GM18909 (cell line): Measurements from ENCODE around the gene SPACA4.
"Not testable (repeated sequence)": the region's sequence is repeated elsewhere in the genome, so short reads cannot be mapped to it uniquely, and the experiment has no call there.

Source experiments
- ATAC-seq: cut with Tn5 transposase; IDR thresholded peaks from one replicate; pipeline ENCODE4 v1.9.1; 2021; ENCODE audit warnings: mild to moderate bottlenecking; ENCODE audit not compliant: unreplicated experiment, poor library complexity

SPACA4 gene

GRCh38 chr19:48617146-48617937, 10.8 kb downstream of the SPACA4 start:
- ATAC-seq: no peak

- no peak for ATAC-seq
These were observed 11.9 kb downstream of the SPACA4 start for GRCh38 chr19:48618278-48618915.

DNA sequence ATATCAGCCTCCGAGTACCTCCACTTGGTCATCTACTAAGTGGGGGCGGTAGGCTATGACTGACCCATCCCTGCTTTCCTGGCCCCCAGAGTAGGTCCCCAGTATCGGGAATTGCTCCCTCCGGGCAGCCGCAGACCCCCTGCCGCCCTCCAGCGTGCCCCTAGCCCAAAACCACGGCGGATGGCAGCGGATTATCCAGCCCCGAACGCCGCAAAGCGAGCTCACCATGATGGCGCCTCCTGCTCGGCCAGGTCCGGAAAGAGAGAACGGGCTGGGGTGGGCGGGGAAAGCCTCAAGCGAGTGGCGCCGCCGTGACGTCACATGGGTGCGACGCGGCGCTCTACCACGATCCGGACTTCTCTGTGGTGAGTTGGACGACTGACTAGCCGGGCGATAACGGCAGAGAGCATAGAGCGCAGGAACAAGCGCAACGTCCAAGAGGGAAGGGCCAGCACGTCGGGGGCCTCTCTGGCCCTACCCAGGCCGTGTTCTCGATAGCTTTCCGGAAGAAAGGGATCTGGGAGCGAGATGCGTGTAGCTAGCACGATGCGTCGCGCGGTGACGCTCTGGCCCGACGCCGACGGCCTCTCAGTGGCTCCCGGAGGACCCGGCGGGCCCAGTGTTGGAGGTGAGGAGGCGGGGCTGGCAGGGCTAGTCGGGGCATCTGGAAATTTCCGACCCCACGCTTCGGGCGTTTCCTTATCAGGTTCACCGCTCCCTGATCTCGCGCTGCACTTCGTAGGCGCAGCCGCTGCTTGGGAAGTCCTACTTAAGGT, 12.6 kb downstream of the SPACA4 start, which contains the start of the genes RPL18 and SPHK2:
Gene RPL18, minus strand, starts transcription at position 263 of the 776 bp plus-strand sequence. Its CDS starts 35 bp downstream, at position 228.
Gene SPHK2, plus strand, starts transcription at position 591 of the 776 bp plus-strand sequence. CDS start 1,009 bp downstream, outside the sequence.
- peak; percentile 87 for ATAC-seq

GRCh38 chr19:48619692-48620585, 13.4 kb downstream of the SPACA4 start:
- no peak for ATAC-seq

DNA sequence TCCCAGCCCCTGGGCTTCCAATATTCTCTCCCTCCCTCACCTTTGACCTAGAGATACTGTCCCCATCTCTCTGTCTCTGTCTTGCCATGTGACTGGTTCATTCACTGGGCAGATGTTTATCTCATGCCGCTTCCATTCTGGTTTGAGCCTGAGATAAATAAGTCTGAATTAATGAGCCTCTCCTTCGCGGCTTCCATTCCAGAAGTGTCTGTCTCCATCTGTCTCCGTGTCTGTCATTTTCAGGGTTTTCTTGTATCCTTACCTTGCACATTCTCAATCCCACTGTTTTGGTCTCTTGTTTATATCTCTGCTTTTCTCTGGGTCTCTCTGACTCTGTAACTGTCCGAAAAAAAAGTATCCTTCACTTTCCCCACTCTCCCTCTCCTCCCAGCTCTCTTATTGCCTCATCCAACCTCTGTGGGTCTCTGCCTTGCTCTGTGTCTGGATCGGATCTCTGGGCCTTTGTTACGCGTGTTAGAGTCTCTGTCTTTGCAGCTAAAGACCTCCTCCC, 17.1 kb downstream of the SPACA4 start:
- no peak for ATAC-seq

- peak; percentile 62 for ATAC-seq
These were observed 17.6 kb downstream of the SPACA4 start for GRCh38 chr19:48624067-48624594.

DNA sequence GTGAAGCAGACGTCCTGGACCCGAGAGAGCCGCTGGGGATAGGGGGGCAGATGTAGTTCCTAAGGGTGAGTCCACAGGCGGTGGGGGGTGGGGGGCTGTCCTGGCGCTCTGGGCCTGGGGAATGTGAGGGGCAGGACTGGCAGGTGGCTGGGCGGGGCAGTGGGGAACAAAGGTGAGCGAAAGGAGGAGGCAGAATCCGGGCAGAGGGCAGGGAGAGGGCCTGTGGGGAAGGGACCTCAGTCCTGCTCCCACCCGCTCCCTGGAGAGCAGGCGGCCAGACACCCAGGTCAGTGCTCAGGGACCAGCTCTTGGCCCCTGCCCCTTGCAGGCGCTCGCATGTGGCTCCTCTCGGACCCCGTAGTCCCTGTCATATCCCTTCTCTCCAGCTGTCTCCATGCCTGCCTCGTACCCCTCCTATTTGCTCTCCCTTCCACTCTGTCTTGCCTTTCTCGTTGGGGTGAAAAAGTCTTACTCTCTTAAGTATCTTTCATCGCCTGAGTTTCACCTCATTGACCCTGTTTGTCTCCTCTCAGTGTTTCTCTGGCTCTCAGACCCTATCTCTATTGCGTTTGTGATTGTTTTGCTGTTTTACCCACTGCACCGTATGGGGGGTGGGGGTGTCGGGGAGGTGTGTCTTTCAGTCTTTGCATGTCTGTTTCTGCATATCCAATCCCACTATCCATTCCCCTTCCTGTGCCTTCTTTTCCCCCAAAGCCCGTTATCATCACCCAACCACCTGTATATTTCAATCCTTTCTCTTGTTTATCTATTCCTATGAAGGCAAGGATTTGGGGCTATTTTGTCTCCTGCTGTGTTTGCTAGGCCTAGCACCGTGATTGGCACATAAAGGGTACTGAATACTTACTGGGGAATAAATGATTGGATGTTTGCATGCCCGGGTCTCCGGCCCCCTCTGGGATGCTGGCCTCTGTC, 18.5 kb downstream of the SPACA4 start:
- ATAC-seq: no peak

- no peak for ATAC-seq
These were observed 19.4 kb downstream of the SPACA4 start for GRCh38 chr19:48625891-48626327.

- ATAC-seq: no peak
These were observed 20.8 kb downstream of the SPACA4 start for GRCh38 chr19:48627201-48627864.

- ATAC-seq: no peak
These were observed 21.3 kb downstream of the SPACA4 start for GRCh38 chr19:48627865-48628314.

DNA sequence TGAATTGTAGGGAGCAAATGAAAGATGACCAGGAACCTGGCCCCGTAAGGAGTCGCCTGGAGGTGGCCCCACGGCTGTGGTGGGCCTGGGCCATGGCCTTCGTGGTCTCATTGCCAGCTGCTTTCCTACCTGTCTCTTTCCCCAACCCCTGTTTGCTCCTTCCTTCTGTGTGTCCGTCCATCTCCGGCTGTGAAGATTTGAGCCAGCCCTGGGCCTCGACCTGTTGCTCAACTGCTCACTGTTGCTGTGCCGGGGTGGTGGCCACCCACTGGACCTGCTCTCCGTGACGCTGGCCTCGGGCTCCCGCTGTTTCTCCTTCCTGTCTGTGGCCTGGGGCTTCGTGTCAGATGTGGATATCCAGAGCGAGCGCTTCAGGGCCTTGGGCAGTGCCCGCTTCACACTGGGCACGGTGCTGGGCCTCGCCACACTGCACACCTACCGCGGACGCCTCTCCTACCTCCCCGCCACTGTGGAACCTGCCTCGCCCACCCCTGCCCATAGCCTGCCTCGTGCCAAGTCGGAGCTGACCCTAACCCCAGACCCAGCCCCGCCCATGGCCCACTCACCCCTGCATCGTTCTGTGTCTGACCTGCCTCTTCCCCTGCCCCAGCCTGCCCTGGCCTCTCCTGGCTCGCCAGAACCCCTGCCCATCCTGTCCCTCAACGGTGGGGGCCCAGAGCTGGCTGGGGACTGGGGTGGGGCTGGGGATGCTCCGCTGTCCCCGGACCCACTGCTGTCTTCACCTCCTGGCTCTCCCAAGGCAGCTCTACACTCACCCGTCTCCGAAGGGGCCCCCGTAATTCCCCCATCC, 22.1 kb downstream of the SPACA4 start:
- ATAC-seq: no peak

DNA sequence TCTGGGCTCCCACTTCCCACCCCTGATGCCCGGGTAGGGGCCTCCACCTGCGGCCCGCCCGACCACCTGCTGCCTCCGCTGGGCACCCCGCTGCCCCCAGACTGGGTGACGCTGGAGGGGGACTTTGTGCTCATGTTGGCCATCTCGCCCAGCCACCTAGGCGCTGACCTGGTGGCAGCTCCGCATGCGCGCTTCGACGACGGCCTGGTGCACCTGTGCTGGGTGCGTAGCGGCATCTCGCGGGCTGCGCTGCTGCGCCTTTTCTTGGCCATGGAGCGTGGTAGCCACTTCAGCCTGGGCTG, 22.7 kb downstream of the SPACA4 start:
- ATAC-seq: no peak

DNA sequence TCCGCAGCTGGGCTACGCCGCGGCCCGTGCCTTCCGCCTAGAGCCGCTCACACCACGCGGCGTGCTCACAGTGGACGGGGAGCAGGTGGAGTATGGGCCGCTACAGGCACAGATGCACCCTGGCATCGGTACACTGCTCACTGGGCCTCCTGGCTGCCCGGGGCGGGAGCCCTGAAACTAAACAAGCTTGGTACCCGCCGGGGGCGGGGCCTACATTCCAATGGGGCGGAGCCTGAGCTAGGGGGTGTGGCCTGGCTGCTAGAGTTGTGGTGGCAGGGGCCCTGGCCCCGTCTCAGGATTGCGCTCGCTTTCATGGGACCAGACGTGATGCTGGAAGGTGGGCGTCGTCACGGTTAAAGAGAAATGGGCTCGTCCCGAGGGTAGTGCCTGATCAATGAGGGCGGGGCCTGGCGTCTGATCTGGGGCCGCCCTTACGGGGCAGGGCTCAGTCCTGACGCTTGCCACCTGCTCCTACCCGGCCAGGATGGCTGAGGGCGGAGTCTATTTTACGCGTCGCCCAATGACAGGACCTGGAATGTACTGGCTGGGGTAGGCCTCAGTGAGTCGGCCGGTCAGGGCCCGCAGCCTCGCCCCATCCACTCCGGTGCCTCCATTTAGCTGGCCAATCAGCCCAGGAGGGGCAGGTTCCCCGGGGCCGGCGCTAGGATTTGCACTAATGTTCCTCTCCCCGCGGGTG, 23.2 kb downstream of the SPACA4 start:
- ATAC-seq: no peak

GRCh38 chr19:48630296-48631063, 23.9 kb downstream of the SPACA4 start:
- ATAC-seq: no peak

- no peak for ATAC-seq
These were observed 24.7 kb downstream of the SPACA4 start for GRCh38 chr19:48631225-48631624.

DNA sequence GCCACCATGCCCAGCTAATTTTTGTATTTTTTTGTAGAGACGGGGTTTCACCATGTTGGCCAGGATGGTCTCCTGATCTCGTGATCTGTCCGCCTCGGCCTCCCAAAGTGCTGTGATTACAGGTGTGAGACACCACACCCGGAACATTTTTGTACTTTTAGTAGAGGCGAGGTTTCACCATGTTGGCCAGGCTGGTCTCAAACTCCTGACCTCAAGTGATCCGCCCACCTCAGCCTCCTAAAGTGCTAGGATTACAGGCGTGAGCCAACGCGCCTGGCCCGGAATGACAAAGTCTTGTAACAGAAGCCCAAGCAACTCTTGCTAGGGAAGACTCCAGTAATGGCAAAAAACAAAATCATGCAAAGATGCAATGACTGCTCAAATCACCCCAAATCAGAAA, 25.7 kb downstream of the SPACA4 start:
- not testable (repeated sequence) for ATAC-seq
